ENCODE results near the gene HPCAL1.

DNA sequence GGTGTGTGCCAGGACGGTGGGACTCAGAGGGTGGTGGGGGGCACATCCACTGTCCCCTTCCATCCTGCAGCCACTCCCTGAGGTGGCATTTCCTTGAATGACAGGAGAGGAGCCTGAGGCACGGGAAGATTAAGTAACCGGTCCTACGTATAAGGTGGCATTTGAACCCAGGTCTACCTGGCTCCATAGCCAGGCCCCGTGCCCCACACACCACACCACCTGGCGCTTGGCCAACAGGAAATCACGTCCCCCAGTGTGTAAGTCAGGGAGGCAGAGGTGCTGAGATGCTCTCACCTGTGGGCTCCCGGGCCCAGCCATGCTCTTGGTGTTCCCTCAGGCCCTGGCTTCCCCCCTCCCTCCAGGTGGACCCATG lies 53.7 kb downstream of the HPCAL1 start:
- TF ChIP-seq, protein P1, sequence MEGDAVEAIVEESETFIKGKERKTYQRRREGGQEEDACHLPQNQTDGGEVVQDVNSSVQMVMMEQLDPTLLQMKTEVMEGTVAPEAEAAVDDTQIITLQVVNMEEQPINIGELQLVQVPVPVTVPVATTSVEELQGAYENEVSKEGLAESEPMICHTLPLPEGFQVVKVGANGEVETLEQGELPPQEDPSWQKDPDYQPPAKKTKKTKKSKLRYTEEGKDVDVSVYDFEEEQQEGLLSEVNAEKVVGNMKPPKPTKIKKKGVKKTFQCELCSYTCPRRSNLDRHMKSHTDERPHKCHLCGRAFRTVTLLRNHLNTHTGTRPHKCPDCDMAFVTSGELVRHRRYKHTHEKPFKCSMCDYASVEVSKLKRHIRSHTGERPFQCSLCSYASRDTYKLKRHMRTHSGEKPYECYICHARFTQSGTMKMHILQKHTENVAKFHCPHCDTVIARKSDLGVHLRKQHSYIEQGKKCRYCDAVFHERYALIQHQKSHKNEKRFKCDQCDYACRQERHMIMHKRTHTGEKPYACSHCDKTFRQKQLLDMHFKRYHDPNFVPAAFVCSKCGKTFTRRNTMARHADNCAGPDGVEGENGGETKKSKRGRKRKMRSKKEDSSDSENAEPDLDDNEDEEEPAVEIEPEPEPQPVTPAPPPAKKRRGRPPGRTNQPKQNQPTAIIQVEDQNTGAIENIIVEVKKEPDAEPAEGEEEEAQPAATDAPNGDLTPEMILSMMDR (IDR thresholded peaks at IDR 0.05) = no peak
- no peak for TF ChIP-seq POLR2A (IDR thresholded peaks at IDR 0.05)
- no peak for TF ChIP-seq EP300 (IDR thresholded peaks at IDR 0.05)

Measured in tibial nerve (tissue), 4 donors.